ENCODE results near the gene MOSMO.

MOSMO gene

DNA sequence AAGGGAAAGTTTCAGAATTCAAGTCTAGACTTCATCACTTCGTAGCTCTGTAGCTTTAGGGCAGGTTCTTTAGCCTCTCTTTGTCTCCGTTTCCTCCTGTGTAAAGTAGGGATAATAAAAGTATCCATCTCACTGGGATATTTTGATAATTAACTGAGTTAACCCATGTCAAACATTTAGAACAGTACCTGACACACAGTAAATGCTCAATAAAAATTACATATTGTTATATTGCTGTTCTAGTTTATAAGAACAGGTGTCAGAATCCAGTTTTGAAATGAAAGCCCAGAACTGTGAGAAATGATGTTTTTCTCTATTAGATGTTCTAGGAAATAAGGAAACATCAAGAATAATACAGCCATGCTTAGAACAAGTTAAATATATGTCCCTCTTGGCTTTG, 4.3 kb downstream of the MOSMO start:
- no peak for ATAC-seq (ENCODE audit: low read depth)

DNA sequence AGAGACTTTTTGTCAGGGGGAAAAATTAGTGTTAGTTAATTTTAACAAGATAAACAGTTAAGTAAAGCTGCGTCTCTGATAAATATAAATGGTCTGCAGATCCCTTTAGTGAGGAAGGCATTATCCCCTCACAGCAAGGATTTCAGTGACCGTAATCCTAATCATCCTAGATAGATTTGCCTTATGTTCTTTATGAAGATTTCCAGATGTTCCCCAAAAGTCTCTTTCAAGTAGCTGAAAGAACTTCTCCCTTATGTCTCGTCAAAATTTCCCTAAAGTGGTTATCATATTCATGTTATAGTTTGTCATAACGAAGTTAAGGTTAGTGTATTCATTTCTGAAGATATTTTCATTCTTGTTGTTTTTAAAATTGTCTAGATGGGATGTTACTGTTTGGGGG, 5.6 kb downstream of the MOSMO start:
- DNase-seq (ENCODE audit: low spot score) (no peak), ATAC-seq (ENCODE audit: low read depth) (no peak)
- H3K4me3 ChIP-seq (ENCODE audit: severe bottlenecking): no peak overlapping the region
- no peak for TF ChIP-seq CTCF (IDR thresholded peaks at IDR 0.05; ENCODE audit: poor library complexity, severe bottlenecking)
- H3K9me3 ChIP-seq (ENCODE audit: severe bottlenecking): no peaks in the 10 kb centered on the region
- no peak overlapping the region for H3K27ac ChIP-seq (ENCODE audit: poor library complexity, severe bottlenecking)
- peaks cover 7% of the 10 kb centered on the region; the same call in 1 of the 2 replicates for H3K36me3 ChIP-seq (ENCODE audit: low read depth)
- H3K4me1 ChIP-seq (ENCODE audit: insufficient read depth, poor library complexity, severe bottlenecking): peaks cover 64% of the 10 kb centered on the region
- H3K27me3 ChIP-seq (ENCODE audit: insufficient read depth, poor library complexity, severe bottlenecking): no peaks in the 10 kb centered on the region

More for the DNA sequence above, 4.3 kb downstream of the MOSMO start:
- H3K4me3 ChIP-seq (ENCODE audit: severe bottlenecking): no peak overlapping the region
- no peaks in the 10 kb centered on the region for H3K27me3 ChIP-seq (ENCODE audit: insufficient read depth, poor library complexity, severe bottlenecking)
- no peaks in the 10 kb centered on the region for H3K9me3 ChIP-seq (ENCODE audit: severe bottlenecking)
- TF ChIP-seq CTCF (IDR thresholded peaks at IDR 0.05; ENCODE audit: poor library complexity, severe bottlenecking): no peak
- peaks cover 53% of the 10 kb centered on the region for H3K4me1 ChIP-seq (ENCODE audit: insufficient read depth, poor library complexity, severe bottlenecking)
- H3K36me3 ChIP-seq (ENCODE audit: low read depth): peaks cover 7% of the 10 kb centered on the region; the same call in 1 of the 2 replicates
- no peak overlapping the region for H3K27ac ChIP-seq (ENCODE audit: poor library complexity, severe bottlenecking)
- DNase-seq (ENCODE audit: low spot score): no peak

DNA sequence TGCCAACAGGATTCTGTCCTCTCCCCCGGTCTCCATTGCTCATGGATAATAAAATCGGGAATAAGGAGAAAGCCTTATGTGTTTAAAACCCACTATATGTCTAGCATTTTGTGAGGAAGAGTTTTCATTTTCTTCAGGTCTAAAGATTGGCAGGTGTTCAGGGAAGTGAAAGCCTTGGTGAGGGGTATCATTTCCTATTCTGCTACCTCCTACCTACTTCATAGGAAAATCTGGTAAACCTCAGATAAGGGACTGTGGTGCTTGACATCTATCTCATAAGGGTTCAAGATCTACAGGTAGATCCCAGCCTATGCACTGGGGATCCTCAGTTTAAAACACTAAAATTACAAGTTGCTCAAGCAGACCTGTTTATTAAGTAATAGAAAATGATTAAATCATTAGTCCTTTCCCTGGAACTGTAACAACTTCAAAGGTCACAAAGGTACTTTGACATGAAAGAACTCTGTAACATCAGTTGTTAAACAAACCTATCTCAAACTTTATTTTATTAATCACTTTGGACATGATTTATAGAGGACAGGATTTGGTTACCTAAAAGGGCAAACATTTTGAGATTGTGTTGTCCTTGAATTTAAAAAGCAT, 6.5 kb downstream of the MOSMO start:
- Histone ChIP-seq H3K4me1 (ENCODE audit: insufficient read depth, poor library complexity, severe bottlenecking) (peaks cover 72% of the 10 kb centered on the region), H3K27me3 (ENCODE audit: insufficient read depth, poor library complexity, severe bottlenecking) (no peaks in the 10 kb centered on the region), H3K4me3 (ENCODE audit: severe bottlenecking) (no peak overlapping the region), H3K9me3 (ENCODE audit: severe bottlenecking) (no peaks in the 10 kb centered on the region), H3K36me3 (ENCODE audit: low read depth) (peaks cover 10% of the 10 kb centered on the region; the same call in 1 of the 2 replicates), H3K27ac (ENCODE audit: poor library complexity, severe bottlenecking) (no peak overlapping the region)
- DNase-seq (ENCODE audit: low spot score): no peak
- no peak for TF ChIP-seq CTCF (IDR thresholded peaks at IDR 0.05; ENCODE audit: poor library complexity, severe bottlenecking)
- no peak; the same call in 2 of the 3 replicates for ATAC-seq (ENCODE audit: low read depth)

- Histone ChIP-seq H3K27me3 (ENCODE audit: insufficient read depth, poor library complexity, severe bottlenecking) (no peaks in the 10 kb centered on the region), H3K4me1 (ENCODE audit: insufficient read depth, poor library complexity, severe bottlenecking) (peaks cover 55% of the 10 kb centered on the region), H3K36me3 (ENCODE audit: low read depth) (peaks cover 3% of the 10 kb centered on the region; the same call in 1 of the 2 replicates), H3K27ac (ENCODE audit: poor library complexity, severe bottlenecking) (peak overlapping the region; percentile 19), H3K4me3 (ENCODE audit: severe bottlenecking) (no peak overlapping the region), H3K9me3 (ENCODE audit: severe bottlenecking) (no peaks in the 10 kb centered on the region)
- DNase-seq (ENCODE audit: low spot score) (no peak), ATAC-seq (ENCODE audit: low read depth) (no peak)
- no peak for TF ChIP-seq CTCF (IDR thresholded peaks at IDR 0.05; ENCODE audit: poor library complexity, severe bottlenecking)
These were observed 9.0 kb downstream of the MOSMO start for GRCh38 chr16:22016927-22017326.

- Histone ChIP-seq H3K36me3 (ENCODE audit: low read depth) (peaks cover 3% of the 10 kb centered on the region; the same call in 1 of the 2 replicates), H3K27ac (ENCODE audit: poor library complexity, severe bottlenecking) (peak overlapping the region; percentile 34), H3K9me3 (ENCODE audit: severe bottlenecking) (no peaks in the 10 kb centered on the region), H3K4me1 (ENCODE audit: insufficient read depth, poor library complexity, severe bottlenecking) (peaks cover 42% of the 10 kb centered on the region), H3K27me3 (ENCODE audit: insufficient read depth, poor library complexity, severe bottlenecking) (no peaks in the 10 kb centered on the region), H3K4me3 (ENCODE audit: severe bottlenecking) (no peak overlapping the region)
- TF ChIP-seq CTCF (IDR thresholded peaks at IDR 0.05; ENCODE audit: poor library complexity, severe bottlenecking): no peak
- ATAC-seq (ENCODE audit: low read depth) (peak; percentile 80), DNase-seq (ENCODE audit: low spot score) (no peak)
These were observed 10.6 kb downstream of the MOSMO start for GRCh38 chr16:22018559-22018958.

Data from RWPE2 (cell line).